Effector CD8-positive, alpha-beta T cell (primary cell): ENCODE measurements around the gene GPHN.

Experiments
- DNase-seq: peaks from one replicate; lab custom pipeline; 2025; lab: John Stamatoyannopoulos, UW
- total RNA-seq, 4 experiments: gene quantifications; one replicate each; lab custom pipeline; 2026; lab: John Stamatoyannopoulos, UW

The GPHN gene
- total RNA-seq: 5.7 to 10.8 (median 6.3) reads per million in 4 experiments

DNA sequence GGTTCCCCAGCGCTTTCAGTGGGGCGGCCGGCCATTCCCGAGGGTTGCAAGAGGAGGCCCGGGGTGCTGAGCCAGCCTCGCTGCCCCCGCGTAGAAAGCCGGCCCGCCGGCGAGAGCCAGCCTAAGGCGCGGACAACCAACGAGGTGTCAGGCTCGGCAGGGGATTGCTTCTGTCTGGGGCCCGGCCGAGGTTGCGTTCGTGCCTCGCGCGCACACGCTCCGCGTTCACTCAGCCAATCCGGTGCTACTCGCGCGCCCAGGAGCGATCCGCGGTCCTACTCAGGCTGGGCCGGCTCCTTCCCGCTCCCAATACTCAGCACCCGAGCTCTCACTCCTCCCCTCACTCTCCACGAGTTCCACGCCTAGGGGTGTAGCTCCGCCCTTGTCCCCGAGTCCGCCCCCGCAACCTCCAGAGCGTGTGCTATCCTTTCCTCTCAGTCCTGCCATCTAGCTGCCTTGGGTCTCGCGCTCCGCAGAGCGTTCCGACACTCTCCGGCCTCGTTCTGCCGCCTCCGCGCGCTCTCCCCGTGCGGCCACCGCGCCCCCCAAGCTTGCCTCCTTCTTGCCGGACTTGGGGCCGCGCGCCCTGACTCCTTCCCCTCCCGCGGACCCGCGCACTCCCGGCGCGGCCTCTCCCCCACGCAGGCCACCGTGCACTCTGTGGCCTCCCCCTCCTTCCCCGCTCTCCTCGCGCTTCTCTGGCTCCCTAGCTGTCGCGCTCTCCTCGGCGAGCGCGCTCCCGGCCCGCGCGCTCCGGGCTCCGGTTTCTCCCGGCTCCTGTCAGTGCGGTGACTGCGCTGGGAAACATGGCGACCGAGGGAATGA lies at the start of gene GPHN:
Gene GPHN (plus strand): TSS at position 426 of the 825 bp plus-strand sequence.
- DNase-seq: peak; percentile 69

GRCh38 chr14:66459603-66460002 lies 48.3 kb upstream of the GPHN start:
- DNase-seq: no peak

GRCh38 chr14:66464261-66464660 lies 43.7 kb upstream of the GPHN start:
- DNase-seq: no peak

DNA sequence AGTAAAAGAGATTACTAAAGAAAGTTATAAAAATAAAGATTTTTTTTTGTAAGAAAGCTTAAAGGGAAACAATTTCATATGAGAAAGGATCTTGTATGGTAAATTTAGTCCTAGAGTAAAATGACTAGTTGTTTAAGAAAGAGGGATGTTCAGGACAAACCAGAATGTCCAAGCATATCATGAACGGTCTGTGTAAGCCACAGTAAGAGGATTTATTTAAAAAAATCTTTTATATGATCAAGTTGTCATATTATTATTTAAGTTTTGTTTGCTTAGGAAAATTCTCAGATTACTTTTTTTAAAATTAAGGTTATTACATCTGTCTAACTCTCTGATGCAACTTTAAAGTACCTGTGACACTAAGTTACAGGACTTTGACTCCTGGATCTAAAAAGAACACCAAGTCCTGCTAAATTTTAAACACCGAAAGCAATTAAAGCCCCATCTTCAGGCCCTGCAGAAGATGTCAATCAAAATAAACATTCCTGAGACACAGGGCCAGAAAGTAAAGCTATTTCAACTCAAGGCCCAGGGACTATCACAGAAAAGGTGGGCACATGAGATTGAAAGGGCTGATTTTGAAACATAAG lies 39.1 kb upstream of the GPHN start:
- DNase-seq: no peak

GRCh38 chr14:66471584-66471983 lies 36.4 kb upstream of the GPHN start:
- no peak for DNase-seq

- no peak for DNase-seq
Measured at GRCh38 chr14:66472251-66472650, 35.7 kb upstream of the GPHN start.

DNA sequence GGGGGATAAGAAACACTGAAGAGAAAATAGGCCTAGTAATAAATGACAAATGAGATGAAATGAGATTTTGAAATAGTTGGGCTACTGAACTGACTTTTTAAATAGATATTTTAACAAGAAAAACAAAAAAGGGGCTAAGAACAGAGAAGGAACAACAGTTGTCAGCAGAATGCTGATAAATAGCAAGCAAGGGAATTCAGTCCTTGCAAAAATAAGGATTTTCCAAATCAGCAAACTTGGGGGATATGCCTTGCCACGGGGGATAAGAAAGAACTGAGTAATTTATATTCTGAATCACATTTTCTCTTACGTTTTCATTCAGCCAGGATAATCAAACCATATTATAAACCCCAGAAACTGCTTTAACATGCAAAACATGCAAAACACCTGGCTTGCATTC lies 34.7 kb upstream of the GPHN start:
- no peak for DNase-seq

DNA sequence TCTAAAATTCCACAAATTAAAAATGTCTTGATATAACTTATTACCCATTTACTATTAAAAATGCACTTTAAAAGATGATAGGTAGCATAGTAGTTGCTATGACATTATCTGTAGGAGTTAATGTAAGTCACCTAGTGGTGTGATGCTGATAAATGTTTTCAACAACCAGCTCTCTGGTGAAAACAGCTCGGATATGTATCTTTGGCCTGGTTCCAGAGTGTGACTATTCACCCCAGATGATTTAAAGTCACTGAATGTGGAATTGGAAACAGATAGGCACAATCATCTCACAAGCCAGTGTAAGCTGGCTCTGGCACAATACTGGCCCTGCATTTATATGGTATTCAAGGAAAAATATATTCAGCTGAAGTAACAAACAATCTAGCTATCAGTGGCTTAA lies 31.0 kb upstream of the GPHN start:
- no peak for DNase-seq

DNA sequence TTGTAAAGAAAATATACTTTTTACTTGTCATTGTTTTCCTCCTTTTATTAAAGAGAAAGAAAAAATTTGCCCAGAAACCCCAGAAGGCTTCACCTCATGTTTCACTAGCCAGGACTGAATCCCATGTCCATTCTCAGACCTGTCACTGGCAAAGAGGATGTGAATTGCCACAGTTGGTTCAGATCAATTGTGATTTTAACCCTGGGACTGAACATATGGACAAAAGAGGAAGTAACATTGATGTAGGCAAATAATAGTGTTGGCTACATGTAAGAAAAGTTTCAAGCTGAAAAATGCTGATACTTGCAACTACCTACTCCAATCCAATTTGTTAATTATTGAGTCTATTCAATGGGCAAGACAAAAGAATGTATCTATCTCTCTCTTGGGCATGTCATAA lies 30.4 kb upstream of the GPHN start:
- DNase-seq: no peak

- no peak for DNase-seq
Measured at GRCh38 chr14:66482873-66483272, 25.1 kb upstream of the GPHN start.

- DNase-seq: no peak
Measured at GRCh38 chr14:66483322-66483721, 24.6 kb upstream of the GPHN start.

DNA sequence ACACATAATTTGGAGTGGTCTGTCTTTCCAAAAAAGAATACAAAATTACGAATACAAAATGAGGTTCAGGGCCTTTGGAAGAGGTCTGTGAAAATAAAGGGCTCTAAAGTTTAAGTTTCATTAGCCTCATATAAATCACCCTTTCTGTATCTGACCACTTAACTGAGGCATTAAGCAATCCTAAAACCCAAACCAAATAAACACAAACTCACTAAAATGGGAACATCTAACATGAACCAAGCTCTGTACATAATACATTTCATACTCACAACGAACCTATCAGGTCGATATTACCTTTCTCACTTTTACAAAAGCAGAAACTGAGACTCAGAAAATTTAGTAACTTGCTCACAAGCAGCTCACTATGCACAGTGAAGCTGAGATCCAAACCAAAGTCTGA lies 22.9 kb upstream of the GPHN start:
- DNase-seq: no peak

GRCh38 chr14:66485910-66486421 lies 22.0 kb upstream of the GPHN start, which contains the start of gene CCDC196:
Gene CCDC196 (plus strand): TSS chr14:66486371. CDS start chr14:66486503, 132 bp downstream.
- DNase-seq: no peak

DNA sequence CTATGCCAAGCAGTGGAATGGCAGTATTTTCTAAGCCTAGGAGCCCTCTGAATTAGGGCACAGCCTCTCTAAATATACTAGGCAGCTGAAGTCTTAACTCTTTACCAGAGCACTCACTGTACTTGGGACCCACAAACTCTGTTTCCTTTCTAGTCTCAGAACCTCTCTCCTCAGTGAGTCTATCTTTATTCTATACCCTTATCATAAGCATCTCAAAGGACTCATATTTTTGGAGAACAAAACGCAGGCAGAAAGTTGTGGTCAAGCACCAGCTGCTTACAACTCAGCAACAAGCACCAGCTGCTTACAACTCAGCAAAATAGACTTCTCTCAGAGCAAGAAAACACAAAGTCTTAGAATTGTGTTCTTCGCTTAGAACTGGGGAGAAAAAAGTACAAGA lies 20.8 kb upstream of the GPHN start:
- no peak for DNase-seq

- DNase-seq: no peak
Measured at GRCh38 chr14:66490143-66491111, 17.5 kb upstream of the GPHN start.

DNA sequence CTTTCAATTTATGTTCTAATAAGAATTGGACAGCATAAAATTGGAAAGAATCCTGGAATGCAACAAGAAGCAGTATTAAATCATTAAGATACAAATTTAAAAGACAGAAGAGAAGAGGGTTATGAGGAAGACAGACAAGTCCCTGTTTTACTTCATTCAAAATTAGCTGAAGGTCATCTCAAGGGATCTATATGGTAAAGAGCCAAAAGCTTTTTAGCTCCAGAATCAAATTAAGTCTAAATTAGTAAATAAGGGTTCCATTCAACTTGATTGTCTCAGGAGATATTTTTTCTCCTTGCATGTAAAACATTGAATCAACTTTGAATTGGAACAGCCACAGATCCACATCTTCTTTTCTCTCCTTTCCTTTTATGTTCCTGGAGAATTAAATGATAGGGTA lies 14.2 kb upstream of the GPHN start:
- DNase-seq: no peak

DNA sequence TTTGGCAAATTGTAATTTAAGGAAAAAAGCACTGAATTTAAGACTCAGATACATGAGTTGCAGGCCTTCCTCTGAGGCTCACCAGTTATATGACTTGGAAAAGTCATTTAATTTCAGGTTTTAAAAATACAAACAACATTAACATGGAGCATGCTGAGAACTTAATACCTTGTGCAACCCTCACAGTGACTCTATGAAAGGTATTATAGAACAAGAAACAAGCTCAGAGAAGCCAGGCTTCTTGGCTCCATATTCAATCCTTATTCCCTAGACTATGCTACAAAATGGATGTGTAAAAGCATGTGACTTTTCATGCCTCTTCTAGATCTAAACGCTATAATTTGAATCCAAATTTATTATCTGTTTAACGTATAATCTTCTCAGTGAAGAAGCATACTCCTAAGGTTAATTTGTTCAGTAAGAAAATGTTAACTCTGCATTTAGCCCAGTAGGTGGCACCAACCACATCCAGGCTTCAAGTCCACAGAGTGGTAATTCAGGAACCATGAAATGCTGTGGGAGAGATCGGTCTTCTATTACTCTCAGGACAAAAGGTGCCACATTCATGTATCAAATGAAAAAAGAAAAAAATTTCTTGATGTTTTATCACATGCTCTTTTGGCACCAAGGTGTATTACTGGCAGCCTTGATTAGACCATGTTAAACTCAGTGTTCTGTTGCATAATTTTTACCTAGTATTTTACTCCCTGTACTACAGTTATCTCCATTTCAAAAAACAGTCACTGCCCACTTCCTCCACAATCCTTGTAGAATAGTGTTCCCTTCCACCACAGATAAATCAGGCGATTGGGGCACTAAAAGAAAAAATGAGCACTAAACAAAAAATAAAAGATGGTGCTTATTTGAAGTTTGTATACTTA lies 12.5 kb upstream of the GPHN start:
- DNase-seq: no peak

DNA sequence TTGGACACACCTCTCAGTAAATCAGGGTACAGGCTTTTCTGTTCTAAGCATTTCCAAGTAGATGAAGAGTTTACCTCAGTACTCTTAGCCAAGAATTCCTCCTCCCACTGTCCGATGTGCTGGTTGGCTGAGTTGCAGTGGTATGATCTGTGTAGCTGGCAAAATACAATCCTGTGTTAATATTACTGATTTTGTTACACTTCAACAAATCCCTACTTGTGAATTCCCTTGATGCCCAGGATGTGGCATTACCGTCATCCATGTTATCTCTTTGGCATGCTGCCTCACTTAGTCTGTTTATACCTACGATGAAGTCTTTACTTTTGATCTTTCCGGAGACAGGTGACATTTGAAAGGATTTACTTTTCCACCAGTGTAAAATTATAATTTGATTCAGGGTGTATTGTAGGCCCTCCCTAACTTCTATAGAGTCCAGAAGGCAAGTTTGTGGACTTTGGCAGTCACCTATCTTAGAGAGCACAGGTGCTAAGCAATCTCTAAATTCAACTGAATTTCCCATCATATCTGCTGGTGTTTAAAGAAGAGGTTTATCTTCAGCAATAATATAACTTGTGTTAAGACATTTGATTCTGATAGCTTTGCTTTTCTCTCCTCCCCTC lies 11.6 kb upstream of the GPHN start:
- no peak for DNase-seq

DNA sequence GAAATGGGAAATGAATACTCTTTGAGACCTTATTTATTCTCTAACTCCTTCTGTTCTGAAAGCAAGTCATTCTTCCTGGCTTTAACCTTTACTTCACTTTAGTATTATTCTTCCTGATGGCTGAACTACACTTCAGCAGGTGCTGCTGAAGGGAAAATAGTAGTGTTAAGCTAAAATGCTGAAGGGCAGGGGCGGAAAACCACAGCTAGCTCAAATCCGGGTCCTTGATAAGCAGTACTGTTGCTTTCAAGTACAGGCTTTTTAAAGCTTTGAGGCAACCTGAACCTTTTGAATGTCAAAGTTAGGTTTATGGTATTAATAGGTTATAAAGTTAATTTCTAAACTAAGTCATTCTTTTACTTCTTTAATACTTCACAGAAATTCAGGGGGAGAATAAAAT lies 11.0 kb upstream of the GPHN start:
- no peak for DNase-seq

- no peak for DNase-seq
Measured at GRCh38 chr14:66498311-66498710, 9.6 kb upstream of the GPHN start.

DNA sequence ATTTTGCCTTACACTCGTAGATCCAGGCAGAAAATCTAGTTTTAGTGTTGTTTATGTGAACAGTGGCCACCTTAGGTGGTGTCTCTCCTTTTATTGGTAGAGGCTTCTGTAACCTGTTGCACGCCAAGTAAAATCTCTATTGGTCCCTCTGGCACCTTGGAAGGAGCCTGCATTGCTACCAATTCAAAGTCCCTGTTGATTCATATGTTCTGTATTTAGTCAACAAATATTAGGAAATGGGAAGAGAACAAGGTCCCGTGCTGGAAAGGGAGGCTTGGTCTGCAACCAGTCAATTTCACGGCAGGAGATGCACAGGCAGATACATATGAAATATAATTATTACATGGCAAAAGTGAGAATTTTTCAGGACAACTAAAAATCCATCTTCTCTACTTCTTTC lies 6.4 kb upstream of the GPHN start:
- DNase-seq: no peak
